Left colon (tissue), 2 donors: ENCODE results near the gene PLA2G1B. TPM values are rescaled to one million over a fixed set of nuclear protein-coding genes. Genes with fewer than 3 reads are reported as not detected.
"Not testable (repeated sequence)": the region's sequence is repeated elsewhere in the genome, so short reads cannot be mapped to it uniquely, and the experiment has no call there.

Experiments
- ATAC-seq: fragments of 200-7000 bp; cut with Tn5 transposase; one replicate; pipeline ENCODE4 v1.9.1; 2020; ENCODE audit warnings: mild to moderate bottlenecking, moderate library complexity
- DNase-seq, 2 donors: peaks; one replicate each; pipeline ENCODE4 v3.0.0-alpha.2; 2020
- intact Hi-C, 2 donors: fragments of 100-400 bp; cut with DNase I in 1 of 2; cut with micrococcal nuclease in 1 of 2; formaldehyde crosslinking; loops; one replicate each; pipeline versions ENCODE4 v1.11.2 to v1.14.0; 2022; cut with DNase I, micrococcal nuclease
- total RNA-seq, 2 donors: library from RNA; stranded (reverse); fragmentation: NEBNext Ultra II Directional; extraction: Animal tissue kit (Norgen Biotek cat#: 25700); gene quantifications; one replicate each; pipeline ENCODE4 v1.2.1, GENCODE V29; 2021
- donor health status: DM: no; HTN: no; CAD: no.
- donor health status: DM: yes; HTN: yes; CAD: no.

PLA2G1B gene
- total RNA-seq, 2 donors from 2014 or later: not detected

- intact Hi-C loops, ATAC-seq, DNase-seq: not testable (repeated sequence)
Measured at GRCh38 chr12:120336392-120336791, 8.8 kb upstream of the PLA2G1B start.

- DNase-seq: peak; percentile 51 to 81
- ATAC-seq, intact Hi-C loops: not testable (repeated sequence)
Measured at GRCh38 chr12:120335447-120335846, 7.9 kb upstream of the PLA2G1B start.

DNA sequence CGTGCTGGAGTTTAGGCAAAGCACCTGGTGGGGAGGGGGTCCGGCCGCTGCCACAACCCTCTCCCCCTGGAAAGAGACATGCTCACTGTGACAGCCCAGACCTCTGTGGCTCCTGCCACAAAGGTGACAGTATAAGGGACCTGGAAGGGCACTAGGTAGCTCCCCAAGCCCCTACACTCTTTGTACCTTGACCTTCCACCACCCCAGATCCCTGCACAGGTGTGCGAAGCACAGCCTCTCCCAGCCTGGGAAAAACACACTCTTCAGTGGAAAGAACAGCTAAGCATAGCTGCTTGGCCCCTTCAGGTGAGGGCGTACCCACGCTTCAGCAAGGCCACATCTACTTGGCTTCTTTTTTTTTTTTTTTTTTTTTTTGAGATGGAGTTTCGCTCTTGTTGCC is 4.9 kb upstream of the PLA2G1B start:
- intact Hi-C loops: no loop called here
- no peak for DNase-seq
- ATAC-seq: no peak

- ATAC-seq (no peak), DNase-seq (no peak)
- intact Hi-C loops: no loop called here
Measured at GRCh38 chr12:120332041-120332440, 4.5 kb upstream of the PLA2G1B start.

- ATAC-seq (no peak), DNase-seq (no peak)
- intact Hi-C loops: no loop called here
Measured at GRCh38 chr12:120331390-120331789, 3.8 kb upstream of the PLA2G1B start.

DNA sequence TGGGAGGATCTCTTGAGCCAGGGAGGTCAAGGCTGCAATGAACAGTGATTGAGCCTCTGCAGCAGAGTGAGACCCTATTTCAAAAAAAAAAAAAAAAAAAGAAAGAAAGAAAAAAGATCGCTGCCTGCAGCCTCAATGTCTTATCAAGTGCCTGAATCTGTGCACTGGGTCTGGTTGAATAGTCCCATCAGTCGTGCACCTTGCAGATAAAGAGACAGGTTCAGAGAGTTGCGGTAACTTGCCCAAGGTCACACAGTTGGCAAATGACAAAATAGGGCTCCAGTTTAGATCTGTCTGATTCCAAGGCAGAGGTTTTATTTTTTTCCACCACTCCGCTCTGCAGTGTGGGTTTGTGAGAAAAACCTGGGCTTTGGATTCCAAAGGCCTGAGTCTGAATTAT is 649 bp upstream of the PLA2G1B start:
- ATAC-seq: no peak
- intact Hi-C loops: no loop called here
- DNase-seq: no peak

GRCh38 chr12:120324841-120325417 is 2.6 kb downstream of the PLA2G1B start:
- DNase-seq (no peak), ATAC-seq (no peak)
- intact Hi-C loops: no loop called here

- intact Hi-C loops: no loop called here
- ATAC-seq (no peak), DNase-seq (no peak)
Measured at GRCh38 chr12:120323772-120324171, 3.8 kb downstream of the PLA2G1B start.

DNA sequence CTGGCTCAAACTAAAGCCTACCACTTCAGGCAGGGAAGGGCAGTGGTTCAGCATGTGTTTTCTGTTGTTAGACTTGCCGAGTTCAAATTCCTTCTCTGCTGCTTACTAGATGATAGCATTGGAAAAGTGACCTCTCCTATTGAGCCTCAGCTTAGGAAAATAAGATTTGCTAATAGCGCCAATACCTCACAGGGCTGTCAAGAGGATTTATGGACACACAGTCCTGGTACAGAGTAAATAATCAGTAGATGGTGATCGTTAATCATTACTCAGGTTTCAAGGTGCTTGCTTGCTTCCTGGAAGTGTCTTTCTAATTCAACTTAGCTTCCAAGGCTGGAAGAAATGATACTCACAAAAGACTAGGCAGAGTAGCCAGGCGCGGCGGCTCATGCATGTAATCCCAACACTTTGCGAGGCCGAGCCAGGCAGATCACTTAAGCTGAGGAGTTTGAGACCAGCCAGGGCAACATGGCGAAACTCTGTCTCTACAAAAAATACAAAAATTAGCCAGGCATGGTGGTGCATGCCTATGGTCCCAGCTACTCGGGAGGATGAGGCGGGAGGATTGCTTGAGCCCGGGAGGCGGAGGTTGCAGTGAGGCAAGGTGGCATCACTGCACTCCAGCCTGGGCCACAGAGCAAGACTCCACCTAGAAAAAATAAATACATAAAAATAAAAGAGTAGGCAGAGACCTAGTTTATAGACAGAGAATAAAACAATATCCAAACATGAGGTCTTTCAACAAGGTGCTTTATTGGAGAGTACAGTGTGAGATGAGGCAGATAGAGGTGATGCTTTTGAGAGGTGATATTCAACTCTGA is 6.0 kb downstream of the PLA2G1B start:
- ATAC-seq: peak; percentile 62
- intact Hi-C loops: no loop called here
- peak in 1 of 2 donors; percentile 44 for DNase-seq

GRCh38 chr12:120317224-120318105 is 10.1 kb downstream of the PLA2G1B start:
- intact Hi-C loops: no loop called here
- DNase-seq (peak; percentile 100), ATAC-seq (peak; percentile 90)

GRCh38 chr12:120316798-120317223 is 10.8 kb downstream of the PLA2G1B start:
- DNase-seq (no peak), ATAC-seq (peak; percentile 3)
- intact Hi-C loops: no loop called here

DNA sequence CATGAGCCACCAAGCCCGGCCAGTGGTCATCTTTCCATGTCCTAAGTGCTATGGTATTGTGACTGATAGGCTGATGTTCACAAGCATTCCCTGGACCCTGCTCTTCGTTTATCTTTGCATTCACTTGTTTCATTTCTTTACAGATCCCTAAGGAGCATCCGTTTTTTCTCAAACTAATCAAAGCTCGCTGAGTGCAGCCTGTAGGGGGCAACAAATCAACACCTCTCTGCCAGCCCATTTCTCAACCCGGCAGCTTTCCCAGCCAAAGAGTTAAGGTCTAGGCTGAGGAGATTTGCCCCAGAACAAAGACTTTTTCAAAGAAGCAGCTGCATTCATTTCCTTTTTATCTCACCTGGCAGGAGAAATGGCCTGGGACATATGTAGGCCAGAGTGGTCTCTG is 13.4 kb downstream of the PLA2G1B start:
- intact Hi-C loops: no loop called here
- DNase-seq: no peak
- no peak for ATAC-seq

DNA sequence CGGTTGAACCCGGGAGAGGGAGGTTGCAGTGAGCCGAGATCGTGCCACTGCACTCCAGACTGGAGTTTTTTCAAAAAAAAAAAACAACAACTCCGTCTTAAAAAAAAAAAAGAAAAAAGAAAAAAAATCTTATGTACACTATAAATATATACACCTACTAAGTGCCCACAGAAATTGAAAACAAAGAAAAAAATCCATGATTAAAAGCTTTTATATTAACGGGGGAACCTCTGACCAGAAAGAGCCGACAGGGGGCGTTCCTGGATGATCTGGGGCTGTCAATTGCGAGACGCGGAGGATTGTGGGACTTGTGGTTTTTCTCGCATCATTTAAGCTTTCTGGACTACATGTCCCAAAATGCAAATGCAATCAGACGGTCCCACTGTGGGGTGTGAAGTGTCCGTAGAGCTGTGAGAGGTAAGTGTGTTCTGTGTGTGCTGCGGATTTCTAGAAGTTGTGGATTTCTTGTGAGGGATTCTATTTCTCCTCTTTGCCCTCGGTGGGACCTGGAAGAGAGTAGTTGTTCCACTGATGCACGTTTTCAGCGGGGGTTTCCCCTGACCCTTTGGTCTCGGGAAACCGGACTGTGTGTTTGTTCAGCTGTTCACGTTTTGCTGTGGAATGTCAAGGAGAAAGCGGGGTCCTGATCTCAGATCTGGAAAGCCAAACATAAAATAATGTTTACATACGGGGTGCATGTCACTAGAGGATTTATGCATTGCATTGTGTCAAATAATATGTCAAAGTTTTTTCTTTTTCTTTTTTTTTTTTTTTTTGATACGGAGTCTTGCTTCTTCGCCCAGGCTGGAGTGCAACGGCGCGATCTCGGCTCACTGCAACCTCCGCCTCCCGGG is 25.4 kb downstream of the PLA2G1B start, which contains the start of gene SIRT4:
Gene SIRT4, plus strand, starts transcription at position 360 of the 854 bp plus-strand sequence. CDS start 1,241 bp downstream, outside the sequence.
- intact Hi-C loops: no loop called here
- ATAC-seq: peak; percentile 99

GRCh38 chr12:120292661-120293531 is 34.7 kb downstream of the PLA2G1B start, which contains the start of gene RNU4-1:
RNU4-1 (minus strand) TSS chr12:120293237.
- peak; percentile 49 for ATAC-seq
- DNase-seq: peak; percentile 63 to 68
- intact Hi-C loops: no loop called here

More for the DNA sequence above, 25.4 kb downstream of the PLA2G1B start, which contains the start of gene SIRT4:
- DNase-seq: peak; percentile 88 to 96

DNA sequence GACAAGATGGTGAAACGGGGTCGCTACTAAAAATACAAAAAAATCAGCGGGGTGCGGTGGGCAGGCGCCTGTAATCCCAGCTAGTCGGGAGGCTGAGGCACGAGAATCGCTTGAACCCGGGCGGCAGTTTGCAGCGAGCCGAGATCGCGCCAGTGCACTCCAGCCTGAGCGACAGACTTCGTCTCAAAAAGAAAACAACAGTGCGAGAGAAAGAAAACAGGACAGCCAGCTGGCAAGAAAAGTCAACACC is 35.2 kb downstream of the PLA2G1B start:
- DNase-seq: no peak
- intact Hi-C loops: no loop called here
- peak; percentile 16 for ATAC-seq

- intact Hi-C loops: no loop called here
- peak; percentile 41 for ATAC-seq
- DNase-seq: peak; percentile 44 to 50
Measured at GRCh38 chr12:120290609-120291305, 36.8 kb downstream of the PLA2G1B start.

DNA sequence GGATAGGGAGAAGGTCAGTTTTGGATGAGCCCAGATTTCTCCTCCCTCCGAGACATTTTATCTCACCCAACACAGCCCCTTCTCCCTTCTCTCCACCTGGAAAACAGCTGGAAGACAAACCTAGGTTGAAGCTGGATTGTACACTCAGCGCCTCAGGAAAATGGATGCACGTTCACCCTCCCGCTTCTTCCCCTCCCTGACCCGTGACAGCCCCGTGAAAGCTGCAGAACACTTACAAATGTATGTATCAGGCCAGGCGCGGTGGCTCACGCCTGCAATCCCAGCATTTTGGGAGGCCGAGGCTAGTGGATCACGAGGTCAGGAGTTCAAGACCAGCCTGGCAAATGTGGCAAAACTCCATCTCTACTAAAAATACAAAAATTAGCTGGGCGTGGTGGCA is 40.1 kb downstream of the PLA2G1B start:
- DNase-seq (no peak), ATAC-seq (no peak)
- intact Hi-C loops: no loop called here
